ENCODE results near the gene SEMA5A. TPM values are rescaled to one million over a fixed set of nuclear protein-coding genes. Genes with fewer than 3 reads are reported as not detected.

The SEMA5A gene
- polyA plus RNA-seq, 3 donors, result not detected

DNA sequence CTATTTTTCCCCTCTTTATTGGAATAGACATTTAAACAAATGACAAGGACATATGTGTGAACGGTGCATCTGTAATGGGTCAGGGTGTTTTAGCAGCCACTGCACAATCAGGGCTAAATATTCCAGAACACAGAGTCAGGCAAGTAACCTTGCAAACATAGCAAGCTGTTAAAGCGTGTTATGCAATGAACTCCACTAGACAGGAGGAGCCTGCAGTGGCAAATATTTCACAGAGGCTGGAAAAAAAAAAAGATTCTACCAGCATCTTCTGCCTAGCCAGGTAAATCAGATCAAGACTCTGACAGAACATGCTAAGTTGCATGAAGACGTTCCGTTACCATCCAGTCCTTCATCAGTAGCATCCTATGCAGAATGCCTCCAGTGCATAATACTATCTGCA is 171.8 kb downstream of the SEMA5A start:
- Histone ChIP-seq H3K9ac (ENCODE audit: insufficient read depth, low read length, poor library complexity, severe bottlenecking) (no peak overlapping the region), H3K4me2 (replicated peaks; ENCODE audit: extremely low read depth, low read length, poor library complexity, severe bottlenecking) (no peak overlapping the region), H3K27ac (ENCODE audit: low read depth in 1 of 2, low read length in 2 of 2) (no peak overlapping the region), H3K9me3 (replicated peaks in 1 of 2; ENCODE audit: control insufficient read depth in 1 of 2, insufficient read depth in 1 of 2, low read length in 2 of 2) (peaks cover 0 to 10% of the 10 kb centered on the region in 2 donors), H3K4me3 (replicated peaks in 1 of 3; ENCODE audit: low read depth in 2 of 3, low read length in 3 of 3) (no peak overlapping the region), H3K79me2 (ENCODE audit: insufficient read depth, low read length) (no peaks in the 10 kb centered on the region), H3K4me1 (ENCODE audit: control insufficient read depth in 1 of 2, insufficient read depth in 2 of 2, low read length in 2 of 2) (no peaks in the 10 kb centered on the region), H2AFZ (ENCODE audit: insufficient read depth, low read depth, low read length, poor library complexity, severe bottlenecking) (no peak overlapping the region), H3K36me3 (replicated peaks in 1 of 2; ENCODE audit: control insufficient read depth in 1 of 2, insufficient read depth in 2 of 2, low read length in 2 of 2) (no peaks in the 10 kb centered on the region), H3K27me3 (ENCODE audit: control insufficient read depth in 2 of 2, insufficient read depth in 2 of 2, low read length in 2 of 2) (no peaks in the 10 kb centered on the region), H4K20me1 (ENCODE audit: insufficient read depth, low read length) (no peaks in the 10 kb centered on the region)
- Mint-ChIP-seq H3K27me3 (ENCODE audit: low read depth in 3 of 3) (no peaks in the 10 kb centered on the region), H3K4me3 (no peak overlapping the region), H3K9me3 (peaks cover 0 to 9% (median 3%) of the 10 kb centered on the region in 7 donors), H3K27ac (no peak overlapping the region), H3K4me1 (no peaks in the 10 kb centered on the region), H3K36me3 (no peaks in the 10 kb centered on the region)
- intact Hi-C loops (cut with micrococcal nuclease), result no loop called here
- TF ChIP-seq, protein P1, sequence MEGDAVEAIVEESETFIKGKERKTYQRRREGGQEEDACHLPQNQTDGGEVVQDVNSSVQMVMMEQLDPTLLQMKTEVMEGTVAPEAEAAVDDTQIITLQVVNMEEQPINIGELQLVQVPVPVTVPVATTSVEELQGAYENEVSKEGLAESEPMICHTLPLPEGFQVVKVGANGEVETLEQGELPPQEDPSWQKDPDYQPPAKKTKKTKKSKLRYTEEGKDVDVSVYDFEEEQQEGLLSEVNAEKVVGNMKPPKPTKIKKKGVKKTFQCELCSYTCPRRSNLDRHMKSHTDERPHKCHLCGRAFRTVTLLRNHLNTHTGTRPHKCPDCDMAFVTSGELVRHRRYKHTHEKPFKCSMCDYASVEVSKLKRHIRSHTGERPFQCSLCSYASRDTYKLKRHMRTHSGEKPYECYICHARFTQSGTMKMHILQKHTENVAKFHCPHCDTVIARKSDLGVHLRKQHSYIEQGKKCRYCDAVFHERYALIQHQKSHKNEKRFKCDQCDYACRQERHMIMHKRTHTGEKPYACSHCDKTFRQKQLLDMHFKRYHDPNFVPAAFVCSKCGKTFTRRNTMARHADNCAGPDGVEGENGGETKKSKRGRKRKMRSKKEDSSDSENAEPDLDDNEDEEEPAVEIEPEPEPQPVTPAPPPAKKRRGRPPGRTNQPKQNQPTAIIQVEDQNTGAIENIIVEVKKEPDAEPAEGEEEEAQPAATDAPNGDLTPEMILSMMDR (IDR thresholded peaks at IDR 0.05), result no peak
- DNase-seq, result no peak
- WGBS (ENCODE audit: insufficient coverage), result 92% methylated on average over 3 of the region's 4 CpGs

DNA sequence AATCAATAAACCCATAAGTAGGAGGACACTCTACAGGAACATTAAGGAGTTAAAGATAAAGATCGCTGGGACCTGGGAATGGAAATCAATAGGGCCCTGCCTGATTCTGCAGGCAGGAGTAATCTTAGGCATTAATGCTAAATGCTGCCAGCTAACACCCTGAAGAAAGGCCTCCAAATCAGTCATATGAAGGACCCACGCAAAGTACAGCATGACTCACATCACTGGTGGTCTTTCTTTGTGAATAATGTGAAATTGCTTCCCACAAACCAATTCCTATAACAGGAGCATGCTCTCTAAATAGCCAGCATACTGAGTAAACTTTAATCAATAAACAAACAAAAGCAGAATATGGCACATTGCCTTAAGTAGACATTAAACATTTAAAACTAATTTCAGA is 172.3 kb downstream of the SEMA5A start:
- no peaks in the 10 kb centered on the region for H4K20me1 ChIP-seq (ENCODE audit: insufficient read depth, low read length)
- no peak overlapping the region for H3K9ac ChIP-seq (ENCODE audit: insufficient read depth, low read length, poor library complexity, severe bottlenecking)
- H3K9me3 ChIP-seq (replicated peaks in 1 of 2; ENCODE audit: control insufficient read depth in 1 of 2, insufficient read depth in 1 of 2, low read length in 2 of 2), result peaks cover 0 to 10% of the 10 kb centered on the region in 2 donors
- H3K4me3 ChIP-seq (replicated peaks in 1 of 3; ENCODE audit: low read depth in 2 of 3, low read length in 3 of 3), result no peak overlapping the region
- H3K79me2 ChIP-seq (ENCODE audit: insufficient read depth, low read length), result no peaks in the 10 kb centered on the region
- H3K27ac ChIP-seq (ENCODE audit: low read depth in 1 of 2, low read length in 2 of 2), result no peak overlapping the region
- no peaks in the 10 kb centered on the region for H3K27me3 ChIP-seq (ENCODE audit: control insufficient read depth in 2 of 2, insufficient read depth in 2 of 2, low read length in 2 of 2)
- no peaks in the 10 kb centered on the region for H3K4me1 ChIP-seq (ENCODE audit: control insufficient read depth in 1 of 2, insufficient read depth in 2 of 2, low read length in 2 of 2)
- intact Hi-C loops (cut with micrococcal nuclease), result no loop called here
- Mint-ChIP-seq H3K27me3 (ENCODE audit: low read depth in 3 of 3) (no peaks in the 10 kb centered on the region), H3K9me3 (peaks cover 0 to 9% (median 3%) of the 10 kb centered on the region in 7 donors), H3K4me1 (no peaks in the 10 kb centered on the region), H3K4me3 (no peak overlapping the region), H3K36me3 (no peaks in the 10 kb centered on the region), H3K27ac (no peak overlapping the region)
- no peaks in the 10 kb centered on the region for H3K36me3 ChIP-seq (replicated peaks in 1 of 2; ENCODE audit: control insufficient read depth in 1 of 2, insufficient read depth in 2 of 2, low read length in 2 of 2)
- H2AFZ ChIP-seq (ENCODE audit: insufficient read depth, low read depth, low read length, poor library complexity, severe bottlenecking), result no peak overlapping the region
- TF ChIP-seq, protein P1 (IDR thresholded peaks at IDR 0.05), result no peak
- 100% methylated on average over 1 of the region's 2 CpGs for WGBS (ENCODE audit: insufficient coverage)
- H3K4me2 ChIP-seq (replicated peaks; ENCODE audit: extremely low read depth, low read length, poor library complexity, severe bottlenecking), result no peak overlapping the region
- DNase-seq, result no peak
